Stimulated activated naive CD8-positive, alpha-beta T cell treated with anti-CD3 and anti-CD28 coated beads, Interleukin-15, Interleukin-2, amounts not matched to agents 100 ng/mL and 50 ng/mL, for 24 hours (primary cell): ENCODE measurements around the gene LGR5.
"Not testable (repeated sequence)": the region's sequence is repeated elsewhere in the genome, so short reads cannot be mapped to it uniquely, and the experiment has no call there.

Source experiments
- H3K27ac Mint-ChIP-seq: one replicate; pipeline ENCODE4 v1.8.0; 2021; ENCODE audit warnings: mild to moderate bottlenecking, mixed read lengths
- H3K27me3 Mint-ChIP-seq: one replicate; pipeline ENCODE4 v1.8.0; 2021; ENCODE audit warnings: mixed read lengths
- H3K36me3 Mint-ChIP-seq: one replicate; pipeline ENCODE4 v1.8.0; 2021; ENCODE audit warnings: low read depth, mixed read lengths
- H3K4me1 Mint-ChIP-seq: one replicate; pipeline ENCODE4 v1.8.0; 2021; ENCODE audit warnings: low read depth, mixed read lengths
- H3K4me3 Mint-ChIP-seq: one replicate; pipeline ENCODE4 v1.8.0; 2021; ENCODE audit warnings: mild to moderate bottlenecking, mixed read lengths
- H3K9me3 Mint-ChIP-seq: one replicate; pipeline ENCODE4 v1.8.0; 2021; ENCODE audit warnings: mixed read lengths

LGR5 gene

DNA sequence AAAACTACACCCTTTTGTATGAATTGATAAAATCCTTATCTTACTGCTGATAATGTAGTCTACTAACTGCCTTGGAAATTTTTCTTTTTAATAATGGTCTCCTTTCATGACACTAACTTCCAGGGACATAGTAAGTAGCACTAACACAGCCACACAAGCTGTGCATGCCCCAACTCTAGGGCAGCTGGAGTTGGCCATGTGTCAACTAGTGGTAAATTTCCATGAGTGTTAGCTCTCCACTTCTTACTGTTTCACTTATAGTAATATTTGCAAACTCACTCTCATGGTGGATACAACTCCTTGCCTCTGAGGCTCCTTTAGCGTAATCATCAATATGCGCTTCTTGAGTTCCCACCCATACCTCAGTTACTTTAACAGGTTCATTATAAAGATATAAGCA is 38.0 kb downstream of the LGR5 start:
- H3K36me3 Mint-ChIP-seq, result no peaks in the 10 kb centered on the region
- no peak overlapping the region for H3K27ac Mint-ChIP-seq
- no peaks in the 10 kb centered on the region for H3K4me1 Mint-ChIP-seq
- H3K4me3 Mint-ChIP-seq, result no peak overlapping the region
- H3K27me3 Mint-ChIP-seq, result peaks cover 8% of the 10 kb centered on the region
- no peaks in the 10 kb centered on the region for H3K9me3 Mint-ChIP-seq

DNA sequence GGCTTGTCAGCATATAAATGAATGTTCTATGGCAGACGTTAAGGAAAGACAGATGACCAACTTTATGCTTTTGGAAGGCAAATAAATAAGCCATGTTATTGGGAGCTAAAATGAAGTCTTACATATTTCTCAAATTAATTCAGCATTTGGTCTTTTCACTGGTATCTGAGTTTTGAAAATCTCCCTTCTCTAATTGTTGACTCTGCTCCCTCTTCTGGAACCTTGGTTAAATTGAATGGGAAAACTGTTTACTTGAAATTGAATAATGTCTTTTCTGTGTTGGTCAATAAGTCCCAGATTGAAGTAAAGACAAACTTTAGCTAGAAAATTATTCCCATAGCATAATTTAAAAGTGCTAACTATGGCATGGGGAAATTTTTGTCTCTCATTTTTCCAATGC is 38.7 kb downstream of the LGR5 start:
- Mint-ChIP-seq H3K36me3 (no peaks in the 10 kb centered on the region), H3K4me1 (no peaks in the 10 kb centered on the region), H3K27me3 (peaks cover 9% of the 10 kb centered on the region), H3K4me3 (no peak overlapping the region), H3K27ac (no peak overlapping the region), H3K9me3 (no peaks in the 10 kb centered on the region)

DNA sequence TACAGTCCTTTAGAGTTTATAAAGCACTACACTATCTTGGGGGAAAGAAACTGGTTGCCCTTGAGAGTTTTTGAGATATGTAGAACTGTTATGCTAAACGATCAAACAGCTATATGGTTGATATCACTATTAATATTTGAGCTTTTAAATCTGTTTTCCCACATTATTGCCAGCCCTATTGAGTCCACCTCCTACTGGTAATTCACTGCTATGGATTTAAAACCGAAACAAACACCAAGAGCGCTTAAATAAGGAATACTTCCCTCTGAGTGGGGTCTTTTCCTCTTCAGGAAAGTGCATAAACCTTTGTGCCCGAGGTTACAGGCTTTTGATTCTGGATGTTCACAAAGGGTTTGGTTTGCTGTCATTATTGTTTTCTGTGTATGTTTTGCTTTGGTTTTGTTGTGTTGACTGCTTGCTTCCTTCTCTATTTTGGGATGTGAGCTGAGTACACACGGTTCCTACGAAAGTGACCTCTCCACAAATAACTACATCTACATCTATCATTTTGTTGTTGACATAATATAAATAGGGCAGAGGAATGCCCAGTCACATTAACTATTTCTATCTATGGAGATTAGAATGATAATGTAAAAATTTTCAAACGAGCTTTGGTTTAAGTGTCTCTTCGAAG is 44.8 kb downstream of the LGR5 start:
- no peaks in the 10 kb centered on the region for H3K4me1 Mint-ChIP-seq
- H3K4me3 Mint-ChIP-seq, result no peak overlapping the region
- no peaks in the 10 kb centered on the region for H3K36me3 Mint-ChIP-seq
- H3K27ac Mint-ChIP-seq, result no peak overlapping the region
- H3K9me3 Mint-ChIP-seq, result no peaks in the 10 kb centered on the region
- H3K27me3 Mint-ChIP-seq, result peaks cover 9% of the 10 kb centered on the region

DNA sequence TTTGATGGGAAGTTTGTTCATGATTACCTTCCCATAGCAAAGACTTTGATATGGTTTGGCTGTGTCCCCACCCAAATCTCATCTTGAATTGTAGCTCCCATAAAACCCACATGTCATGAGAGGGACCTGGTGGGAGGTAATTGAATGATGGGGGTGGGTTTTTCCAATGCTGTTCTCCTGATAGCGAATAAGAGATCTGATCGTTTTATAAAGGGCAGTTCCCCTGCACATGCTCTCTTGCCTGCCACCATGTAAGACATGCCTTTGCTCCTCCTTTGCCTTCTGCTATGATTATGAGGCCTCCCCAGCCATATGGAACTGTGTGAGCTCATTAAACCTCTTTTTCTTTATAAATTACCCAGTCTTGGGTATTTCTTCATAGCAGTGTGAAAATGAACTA is 51.2 kb downstream of the LGR5 start:
- H3K4me1 Mint-ChIP-seq, H3K4me3 Mint-ChIP-seq, H3K27ac Mint-ChIP-seq: not testable (repeated sequence)

DNA sequence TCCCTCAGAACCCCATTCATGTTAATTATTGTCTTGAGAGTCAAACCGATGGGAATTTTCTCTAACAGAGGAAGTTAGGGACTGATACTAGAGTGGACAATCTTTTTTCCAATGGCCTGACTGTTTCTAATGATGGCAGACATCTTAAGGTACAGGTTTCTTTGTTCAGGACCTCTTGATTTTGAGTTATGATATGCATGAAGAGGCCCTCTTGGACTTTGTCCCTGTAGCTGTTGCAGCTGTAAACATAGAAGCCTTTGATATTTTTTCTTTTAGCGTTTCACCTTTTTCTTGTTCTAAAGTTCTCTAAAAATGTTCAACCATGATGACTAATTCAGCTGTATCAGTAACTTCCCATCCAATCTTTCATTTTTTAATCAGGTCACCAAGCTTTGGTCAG is 53.0 kb downstream of the LGR5 start:
- Mint-ChIP-seq H3K4me1 (no peaks in the 10 kb centered on the region), H3K9me3 (peaks cover 5% of the 10 kb centered on the region), H3K27ac (no peak overlapping the region), H3K4me3 (no peak overlapping the region), H3K36me3 (no peaks in the 10 kb centered on the region), H3K27me3 (no peaks in the 10 kb centered on the region)

More for the DNA sequence above, 51.2 kb downstream of the LGR5 start:
- H3K9me3 Mint-ChIP-seq, H3K36me3 Mint-ChIP-seq, H3K27me3 Mint-ChIP-seq: not testable (repeated sequence)

DNA sequence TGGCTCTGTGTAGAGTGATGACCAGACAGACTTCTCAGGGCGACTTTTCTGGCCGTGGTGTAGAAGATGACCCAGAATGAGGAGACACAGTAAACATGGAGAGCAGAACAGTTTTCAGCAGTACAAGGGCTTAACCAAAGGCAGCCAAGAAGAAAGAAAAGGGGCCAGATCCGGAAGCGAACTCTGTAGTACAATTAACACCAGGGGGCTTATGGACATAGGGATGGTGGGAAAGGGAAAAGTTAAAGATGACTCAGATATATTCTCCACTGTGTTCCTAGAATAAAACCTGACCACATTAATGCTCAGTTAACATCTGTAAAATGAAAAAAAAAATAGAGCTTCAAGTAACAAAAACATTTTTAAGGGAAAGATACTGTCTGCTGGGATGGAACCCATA is 60.2 kb downstream of the LGR5 start:
- no peak overlapping the region for H3K4me3 Mint-ChIP-seq
- H3K27ac Mint-ChIP-seq, result no peak overlapping the region
- H3K4me1 Mint-ChIP-seq, result peaks cover 14% of the 10 kb centered on the region
- H3K27me3 Mint-ChIP-seq, result no peaks in the 10 kb centered on the region
- no peaks in the 10 kb centered on the region for H3K9me3 Mint-ChIP-seq
- H3K36me3 Mint-ChIP-seq, result no peaks in the 10 kb centered on the region

DNA sequence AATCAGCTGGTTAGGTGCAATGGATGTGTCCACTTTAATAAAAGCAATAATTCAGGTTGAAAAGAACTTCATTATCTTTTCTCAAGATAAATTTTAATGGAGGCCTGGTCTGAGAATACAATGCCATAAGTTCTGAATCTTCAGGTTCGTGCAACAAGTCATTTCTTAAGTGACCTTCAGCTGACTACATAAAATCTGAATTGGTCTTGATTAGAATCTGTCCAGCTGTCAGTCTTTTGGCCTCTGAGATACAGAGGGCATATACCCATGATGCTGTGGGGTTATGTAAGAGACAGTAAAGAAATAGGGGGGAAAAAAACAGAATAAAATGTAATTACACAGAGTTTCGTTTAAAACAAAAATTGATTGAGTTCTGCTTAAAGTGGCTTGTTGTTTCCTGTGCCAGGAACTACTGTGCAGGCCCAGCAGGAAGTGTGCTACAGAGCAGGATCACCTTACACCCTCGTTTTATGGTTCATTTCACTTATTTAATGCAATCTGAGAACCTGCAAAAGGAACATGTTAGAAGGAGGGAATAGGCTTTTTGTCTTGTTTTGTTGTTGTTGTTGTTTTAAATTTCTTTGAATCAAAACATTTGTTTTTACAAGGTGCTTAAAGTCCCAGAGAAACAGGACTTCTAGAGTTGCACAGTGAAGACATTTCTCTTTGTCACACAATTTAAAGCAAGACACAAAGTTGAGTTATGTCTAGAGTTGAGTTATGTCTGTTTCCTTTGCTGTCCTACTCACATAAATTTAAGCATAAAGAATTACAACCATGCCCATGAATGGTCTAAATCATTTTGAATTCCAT is 64.2 kb downstream of the LGR5 start:
- H3K9me3 Mint-ChIP-seq, result no peaks in the 10 kb centered on the region
- no peaks in the 10 kb centered on the region for H3K36me3 Mint-ChIP-seq
- H3K4me1 Mint-ChIP-seq, result peaks cover 14% of the 10 kb centered on the region
- H3K27ac Mint-ChIP-seq, result no peak overlapping the region
- no peak overlapping the region for H3K4me3 Mint-ChIP-seq
- no peaks in the 10 kb centered on the region for H3K27me3 Mint-ChIP-seq

DNA sequence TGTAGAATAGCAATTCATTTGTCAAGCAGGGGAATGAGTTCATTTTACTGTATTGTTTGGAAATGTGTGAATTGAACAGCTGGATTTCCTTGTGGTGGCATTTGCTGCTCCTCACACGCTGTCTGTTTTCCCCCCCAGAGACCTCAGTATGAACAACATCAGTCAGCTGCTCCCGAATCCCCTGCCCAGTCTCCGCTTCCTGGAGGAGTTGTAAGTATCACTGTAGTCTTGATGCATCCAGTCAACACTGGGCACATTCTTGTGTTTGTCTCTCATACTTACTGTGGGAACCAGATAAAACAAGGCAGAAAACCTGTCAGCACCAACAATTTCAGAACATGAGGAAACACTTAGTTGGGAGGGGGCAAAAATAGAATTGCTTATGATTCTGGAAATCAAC is 64.9 kb downstream of the LGR5 start:
- Mint-ChIP-seq H3K4me3 (no peak overlapping the region), H3K9me3 (no peaks in the 10 kb centered on the region), H3K27ac (no peak overlapping the region), H3K27me3 (no peaks in the 10 kb centered on the region), H3K36me3 (no peaks in the 10 kb centered on the region), H3K4me1 (peaks cover 14% of the 10 kb centered on the region)

DNA sequence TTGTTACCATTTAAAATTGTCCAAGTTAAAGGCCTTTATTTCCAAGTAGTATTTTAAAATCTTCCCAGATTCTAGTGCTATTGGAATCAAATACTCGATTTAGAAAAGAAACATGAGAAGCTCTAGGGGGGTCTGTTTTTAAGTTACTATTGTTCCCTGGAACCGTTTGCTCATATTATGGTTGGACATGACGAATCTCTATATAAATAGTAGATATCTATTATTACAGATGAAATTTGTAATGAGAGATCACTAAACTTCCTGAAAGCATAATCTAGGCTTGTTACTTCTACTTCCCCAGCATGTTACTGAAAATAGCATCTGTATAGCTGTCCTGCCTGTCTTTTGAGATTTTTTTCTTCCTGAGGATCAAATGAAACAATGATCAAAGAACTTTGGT is 70.1 kb downstream of the LGR5 start:
- Mint-ChIP-seq H3K36me3 (no peaks in the 10 kb centered on the region), H3K4me3 (no peak overlapping the region), H3K27me3 (peaks cover 4% of the 10 kb centered on the region), H3K4me1 (no peaks in the 10 kb centered on the region), H3K27ac (no peak overlapping the region), H3K9me3 (no peaks in the 10 kb centered on the region)

DNA sequence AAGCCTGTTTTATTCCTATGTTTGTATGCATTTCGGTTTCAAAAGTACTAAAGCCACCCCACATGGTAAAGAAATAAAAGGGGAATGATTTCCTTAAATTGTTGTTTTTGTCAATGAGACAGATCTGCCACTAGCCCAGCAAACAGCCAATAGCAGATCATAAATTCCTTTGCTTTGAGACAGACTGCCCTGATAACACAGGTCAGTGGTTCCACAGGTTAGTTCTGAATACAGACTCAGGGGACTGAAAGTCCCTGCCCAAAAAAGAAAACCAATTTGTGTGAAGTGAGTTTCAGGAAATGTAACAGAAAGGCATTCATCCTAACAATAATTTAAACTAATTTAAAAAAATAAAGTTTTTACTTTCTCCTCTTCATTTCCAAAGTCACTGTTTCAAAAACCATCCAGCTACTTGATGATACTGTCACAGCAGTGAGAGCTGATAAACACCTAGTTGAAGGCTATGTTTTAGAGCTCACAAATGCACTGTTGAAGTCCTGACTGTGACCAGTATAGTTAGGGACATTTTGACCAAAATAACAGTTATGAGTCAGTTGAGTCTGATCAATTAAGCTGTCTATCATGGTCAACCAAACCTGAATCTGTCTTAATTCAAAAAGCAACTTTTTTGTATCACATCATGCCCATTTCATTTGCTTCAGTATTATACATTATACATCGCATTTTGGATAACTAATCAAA is 77.7 kb downstream of the LGR5 start:
- H3K27ac Mint-ChIP-seq, result no peak overlapping the region
- no peak overlapping the region for H3K4me3 Mint-ChIP-seq
- no peaks in the 10 kb centered on the region for H3K36me3 Mint-ChIP-seq
- H3K27me3 Mint-ChIP-seq, result peaks cover 16% of the 10 kb centered on the region
- H3K4me1 Mint-ChIP-seq, result no peaks in the 10 kb centered on the region
- peaks cover 5% of the 10 kb centered on the region for H3K9me3 Mint-ChIP-seq

DNA sequence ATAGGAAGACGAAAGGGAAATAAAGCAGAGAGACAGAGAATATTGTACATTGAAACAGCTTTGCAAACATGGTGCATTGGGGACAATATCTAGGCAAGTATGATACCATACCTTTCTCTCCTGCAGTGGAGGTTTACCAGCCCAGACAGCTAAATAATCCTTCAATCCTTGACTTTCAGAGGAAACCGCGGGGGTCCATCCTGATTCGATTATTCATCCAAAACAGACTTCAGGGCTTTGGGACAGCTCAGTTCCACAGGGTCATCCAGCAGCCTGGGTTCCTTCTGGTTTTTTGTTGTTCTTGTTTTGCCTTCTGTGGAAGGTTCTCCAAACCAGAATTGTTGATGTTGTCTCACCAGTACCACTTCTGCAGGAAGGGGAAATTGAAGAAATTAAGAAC is 81.5 kb downstream of the LGR5 start:
- Mint-ChIP-seq H3K27ac (no peak overlapping the region), H3K36me3 (no peaks in the 10 kb centered on the region), H3K9me3 (peaks cover 5% of the 10 kb centered on the region), H3K4me3 (no peak overlapping the region), H3K4me1 (no peaks in the 10 kb centered on the region), H3K27me3 (peaks cover 13% of the 10 kb centered on the region)

DNA sequence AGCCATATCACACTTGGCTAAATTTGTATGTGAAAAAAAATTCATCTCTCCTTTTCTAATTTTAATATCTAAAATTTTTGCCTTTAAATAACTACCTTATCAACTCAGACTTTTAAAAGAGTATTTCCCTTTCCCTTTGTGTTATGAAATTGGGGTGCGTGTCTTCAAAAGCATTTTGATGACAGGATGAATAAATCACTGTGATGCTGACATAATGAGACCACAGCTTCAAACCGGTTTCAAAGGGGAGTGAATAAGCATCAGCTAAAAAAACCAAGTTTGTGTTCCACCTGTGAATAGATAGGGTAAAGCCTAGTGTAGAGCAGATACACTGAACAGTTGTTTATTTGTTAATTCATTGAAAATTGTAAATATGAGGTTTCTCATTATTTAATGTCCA is 85.0 kb downstream of the LGR5 start:
- H3K27ac Mint-ChIP-seq, result no peak overlapping the region
- no peak overlapping the region for H3K4me3 Mint-ChIP-seq
- peaks cover 5% of the 10 kb centered on the region for H3K9me3 Mint-ChIP-seq
- H3K4me1 Mint-ChIP-seq, result no peaks in the 10 kb centered on the region
- no peaks in the 10 kb centered on the region for H3K36me3 Mint-ChIP-seq
- H3K27me3 Mint-ChIP-seq, result peaks cover 18% of the 10 kb centered on the region

DNA sequence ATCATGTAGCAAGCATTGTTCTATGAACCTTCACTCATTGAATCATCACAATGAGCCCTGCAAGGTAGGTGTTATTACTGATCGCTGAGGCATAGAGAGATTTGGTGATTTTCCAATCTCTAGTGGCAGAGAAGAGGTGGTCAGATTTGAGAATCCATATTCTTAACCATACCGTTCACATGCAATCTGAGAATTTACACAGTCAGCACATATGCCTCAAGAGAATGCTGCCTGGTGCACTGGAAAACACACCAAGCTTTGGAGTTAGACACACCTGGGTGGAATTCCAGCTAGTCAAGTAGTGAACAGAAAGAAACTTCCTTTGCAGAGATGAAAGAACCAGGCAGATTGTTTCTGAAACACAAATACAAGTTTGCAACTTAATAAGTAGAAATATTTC is 94.1 kb downstream of the LGR5 start:
- Mint-ChIP-seq H3K9me3 (no peaks in the 10 kb centered on the region), H3K4me3 (no peak overlapping the region), H3K4me1 (no peaks in the 10 kb centered on the region), H3K27ac (no peak overlapping the region), H3K36me3 (no peaks in the 10 kb centered on the region), H3K27me3 (no peaks in the 10 kb centered on the region)

DNA sequence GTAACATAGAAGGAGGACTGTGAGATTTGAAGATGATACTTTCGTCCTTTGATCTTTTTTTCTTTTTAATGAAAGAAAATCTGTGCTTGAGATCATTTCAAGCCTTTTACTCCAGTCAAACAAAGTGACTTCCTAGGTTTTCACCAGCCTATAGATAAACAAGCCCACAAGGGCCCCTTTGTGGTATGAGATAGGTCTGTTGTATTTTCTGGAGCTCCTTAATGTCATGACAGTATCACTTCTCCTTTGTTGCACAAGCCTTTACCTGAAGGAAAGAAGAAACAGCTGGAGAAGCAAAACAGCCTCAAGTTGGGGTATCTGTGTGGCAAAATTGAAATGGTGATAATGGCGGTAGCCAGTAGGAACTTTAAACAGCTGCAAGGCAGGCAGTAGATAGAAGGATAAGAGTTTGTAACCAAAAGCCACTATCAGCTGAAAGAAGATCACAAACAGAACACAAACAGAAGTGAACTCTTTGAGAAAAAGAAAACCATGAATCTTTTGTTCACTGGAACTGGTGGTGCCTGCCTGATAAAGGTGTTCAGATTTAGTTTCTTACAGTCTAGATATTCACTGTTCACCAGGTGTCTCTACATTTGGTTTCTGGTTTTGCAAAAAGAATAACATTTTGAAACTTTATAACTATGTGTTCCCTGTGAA is 96.8 kb downstream of the LGR5 start:
- H3K36me3 Mint-ChIP-seq, result no peaks in the 10 kb centered on the region
- no peaks in the 10 kb centered on the region for H3K9me3 Mint-ChIP-seq
- no peak overlapping the region for H3K27ac Mint-ChIP-seq
- H3K4me1 Mint-ChIP-seq, result no peaks in the 10 kb centered on the region
- no peaks in the 10 kb centered on the region for H3K27me3 Mint-ChIP-seq
- H3K4me3 Mint-ChIP-seq, result no peak overlapping the region
